ENCODE data around the gene OSGIN1.
"Not testable (repeated sequence)": the region's sequence is repeated elsewhere in the genome, so short reads cannot be mapped to it uniquely, and the experiment has no call there.

The OSGIN1 gene

DNA sequence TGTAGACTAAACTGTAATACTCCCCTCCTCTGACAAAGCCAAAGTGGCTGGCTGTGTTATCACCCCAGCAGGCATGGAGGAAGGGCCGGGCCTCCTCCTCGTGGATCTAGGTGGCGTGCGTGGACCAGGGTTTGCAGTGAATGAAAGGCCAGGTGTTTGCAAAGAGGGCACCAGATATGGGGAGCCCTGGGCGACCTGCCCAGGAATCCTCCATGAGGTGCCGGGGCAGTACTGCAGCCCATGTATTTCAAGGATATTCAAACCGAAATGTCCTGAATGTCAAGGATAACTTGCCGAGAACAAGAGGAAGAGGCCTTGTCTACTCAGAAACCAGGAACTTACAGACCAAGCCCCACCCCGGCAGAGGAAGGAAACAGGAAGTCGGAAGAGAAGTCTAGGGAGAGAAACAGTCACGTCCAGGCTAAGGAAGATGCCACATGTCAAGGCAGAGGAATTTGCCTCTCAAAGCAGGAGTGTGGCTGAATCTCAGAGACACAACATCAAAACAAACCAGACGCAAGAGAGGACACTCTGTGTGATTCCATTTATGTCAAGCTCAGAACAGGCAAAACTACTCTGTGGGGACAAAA lies 13.7 kb upstream of the OSGIN1 start:
- Histone ChIP-seq H3K9ac (ENCODE audit: low read length) (no peak overlapping the region), H3K4me1 (ENCODE audit: control insufficient read depth, insufficient read depth, low read length) (no peaks in the 10 kb centered on the region), H3K27me3 (ENCODE audit: control insufficient read depth, insufficient read depth, low read length) (no peaks in the 10 kb centered on the region), H3K4me3 (ENCODE audit: low read length) (no peak overlapping the region), H3K36me3 (ENCODE audit: control insufficient read depth, insufficient read depth, low read length) (no peaks in the 10 kb centered on the region), H3K27ac (ENCODE audit: low read depth, low read length) (no peak overlapping the region)

DNA sequence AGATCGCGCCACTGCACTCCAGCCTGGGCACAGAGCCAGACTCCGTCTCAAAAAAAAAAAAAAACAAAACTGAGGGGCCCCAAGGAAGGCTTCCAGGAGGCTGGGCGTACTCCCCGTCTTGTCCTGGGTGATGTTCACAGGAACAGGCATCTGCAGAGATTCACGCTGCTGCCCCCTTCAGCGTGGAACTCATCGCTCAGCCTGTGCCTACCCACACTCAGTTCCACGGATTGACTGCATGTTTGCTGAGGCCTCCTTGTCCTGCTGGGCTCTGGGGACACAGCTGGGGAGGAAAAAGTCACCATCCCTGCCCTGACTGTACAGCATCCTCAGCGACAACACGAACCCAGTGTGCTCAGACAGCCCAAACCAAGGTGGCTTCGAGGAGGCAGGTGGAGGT lies 12.9 kb upstream of the OSGIN1 start:
- no peaks in the 10 kb centered on the region for H3K4me1 ChIP-seq (ENCODE audit: control insufficient read depth, insufficient read depth, low read length)
- no peaks in the 10 kb centered on the region for H3K36me3 ChIP-seq (ENCODE audit: control insufficient read depth, insufficient read depth, low read length)
- H3K9ac ChIP-seq (ENCODE audit: low read length), result no peak overlapping the region
- no peak overlapping the region for H3K4me3 ChIP-seq (ENCODE audit: low read length)
- H3K27me3 ChIP-seq (ENCODE audit: control insufficient read depth, insufficient read depth, low read length), result no peaks in the 10 kb centered on the region
- no peak overlapping the region for H3K27ac ChIP-seq (ENCODE audit: low read depth, low read length)

DNA sequence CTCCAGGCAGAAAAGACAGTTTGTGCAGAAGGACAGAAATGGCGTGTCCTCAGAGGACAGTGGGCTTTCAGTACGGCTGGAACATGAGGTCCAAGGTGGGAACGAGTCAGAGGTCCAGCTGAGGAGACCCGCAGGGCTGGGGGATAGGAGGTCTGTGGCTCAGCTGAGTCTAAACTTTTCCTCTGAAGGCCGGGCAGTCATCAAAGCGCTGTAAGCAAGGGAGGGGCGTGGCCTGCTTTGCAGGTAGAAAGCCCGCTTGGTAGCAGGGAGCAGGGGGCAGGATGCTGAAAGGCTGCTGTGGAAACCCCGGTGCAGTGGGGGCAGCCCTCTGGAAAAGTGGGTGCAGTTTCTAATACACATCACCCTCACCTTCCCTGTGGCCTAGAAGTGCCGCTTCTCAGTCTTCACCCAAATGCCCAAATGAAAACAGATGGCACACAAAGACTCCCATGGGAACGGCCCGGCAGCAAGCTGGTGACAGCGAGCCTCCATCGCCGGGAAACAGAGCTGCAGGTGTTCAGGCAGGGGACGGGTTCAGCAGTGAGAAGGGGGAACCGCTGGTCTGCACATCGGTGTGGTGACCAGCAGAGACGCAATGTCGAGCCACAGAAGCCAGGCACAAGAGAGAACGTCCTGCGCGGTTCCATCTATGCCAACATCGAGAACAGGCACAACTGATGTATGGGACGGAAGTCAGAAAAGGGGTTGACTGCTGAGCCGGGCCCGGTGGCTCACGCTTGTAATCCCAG lies 12.2 kb upstream of the OSGIN1 start:
- no peaks in the 10 kb centered on the region for H3K36me3 ChIP-seq (ENCODE audit: control insufficient read depth, insufficient read depth, low read length)
- no peak overlapping the region for H3K9ac ChIP-seq (ENCODE audit: low read length)
- no peaks in the 10 kb centered on the region for H3K4me1 ChIP-seq (ENCODE audit: control insufficient read depth, insufficient read depth, low read length)
- H3K4me3 ChIP-seq (ENCODE audit: low read length), result no peak overlapping the region
- H3K27me3 ChIP-seq (ENCODE audit: control insufficient read depth, insufficient read depth, low read length), result no peaks in the 10 kb centered on the region
- no peak overlapping the region for H3K27ac ChIP-seq (ENCODE audit: low read depth, low read length)

DNA sequence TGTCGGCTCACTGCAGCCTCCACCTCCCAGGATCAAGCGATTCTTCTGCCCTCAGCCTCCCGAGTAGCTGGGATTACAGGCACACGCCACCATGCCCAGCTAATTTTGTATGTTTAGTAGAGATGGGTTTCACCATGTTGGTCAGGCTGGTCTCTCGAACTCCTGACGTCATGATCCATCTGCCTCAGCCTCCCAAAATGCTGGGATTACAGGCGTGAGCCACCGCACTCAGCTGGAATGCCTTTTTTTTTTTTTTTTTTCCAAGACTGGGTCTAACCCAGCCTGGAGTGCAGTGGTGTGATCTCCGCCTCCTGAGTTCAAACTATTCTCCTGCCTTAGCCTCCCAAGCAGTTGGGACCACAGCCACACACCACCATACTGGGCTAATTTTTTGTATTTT lies 11.5 kb upstream of the OSGIN1 start:
- H3K27ac ChIP-seq (ENCODE audit: low read depth, low read length); H3K36me3 ChIP-seq (ENCODE audit: control insufficient read depth, insufficient read depth, low read length); H3K27me3 ChIP-seq (ENCODE audit: control insufficient read depth, insufficient read depth, low read length); H3K9ac ChIP-seq (ENCODE audit: low read length); H3K4me1 ChIP-seq (ENCODE audit: control insufficient read depth, insufficient read depth, low read length); H3K4me3 ChIP-seq (ENCODE audit: low read length): not testable (repeated sequence)

DNA sequence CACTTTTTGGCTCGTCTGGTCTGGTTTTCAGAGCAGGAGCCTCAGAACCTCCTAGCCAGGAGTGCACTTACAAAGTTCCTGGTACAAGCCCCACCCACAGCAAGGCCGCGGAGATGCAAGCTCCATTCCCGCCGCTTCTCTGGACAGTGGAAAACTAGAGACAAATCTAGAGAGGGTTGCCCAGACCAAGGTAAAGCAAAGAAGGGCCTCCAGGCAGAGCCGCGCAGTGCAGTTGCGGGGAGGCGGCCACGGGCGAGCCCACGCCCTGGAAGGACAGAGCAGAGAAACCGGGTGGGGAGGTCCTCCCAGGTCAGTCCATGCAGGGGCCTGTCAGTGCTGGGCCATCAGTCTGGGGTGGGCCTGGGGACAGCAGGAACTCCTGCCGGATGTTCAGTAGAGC lies 11.0 kb upstream of the OSGIN1 start:
- no peaks in the 10 kb centered on the region for H3K36me3 ChIP-seq (ENCODE audit: control insufficient read depth, insufficient read depth, low read length)
- H3K9ac ChIP-seq (ENCODE audit: low read length), result no peak overlapping the region
- H3K4me1 ChIP-seq (ENCODE audit: control insufficient read depth, insufficient read depth, low read length), result no peaks in the 10 kb centered on the region
- H3K27ac ChIP-seq (ENCODE audit: low read depth, low read length), result no peak overlapping the region
- H3K4me3 ChIP-seq (ENCODE audit: low read length), result no peak overlapping the region
- no peaks in the 10 kb centered on the region for H3K27me3 ChIP-seq (ENCODE audit: control insufficient read depth, insufficient read depth, low read length)

DNA sequence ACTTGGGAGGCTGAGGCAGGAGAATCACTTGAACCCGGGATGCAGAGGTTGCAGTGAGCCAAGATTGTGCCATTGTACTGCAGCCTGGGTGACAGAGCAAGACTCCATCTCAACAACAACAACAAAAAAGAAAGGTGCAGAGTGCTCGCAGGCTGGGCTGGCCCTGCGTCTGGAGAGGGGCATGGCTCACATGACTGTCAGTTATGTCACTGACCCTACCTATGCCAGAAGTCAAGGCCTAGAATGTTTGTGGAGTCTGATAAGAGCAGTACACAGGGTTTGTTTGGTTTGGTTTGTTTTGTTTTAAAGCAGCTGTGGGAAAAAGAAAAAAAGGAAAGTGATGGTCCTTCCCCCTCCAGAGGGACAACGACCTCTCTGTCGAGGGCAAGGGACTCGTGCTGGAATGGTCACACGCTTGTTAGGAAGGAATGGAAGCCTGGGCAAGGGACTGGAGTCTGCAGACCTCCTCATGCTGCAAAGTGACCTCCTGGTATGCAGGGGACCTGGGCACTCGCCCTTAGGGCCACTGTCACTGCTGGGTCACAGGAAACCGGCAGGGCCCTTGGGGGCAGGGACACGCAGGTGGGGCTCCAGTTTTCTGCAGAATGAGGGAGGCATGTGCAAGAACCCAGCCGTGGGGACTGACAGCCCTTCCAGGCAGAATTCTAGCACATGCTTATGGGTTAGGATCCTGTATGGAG lies 10.1 kb upstream of the OSGIN1 start:
- Histone ChIP-seq H3K27me3 (ENCODE audit: control insufficient read depth, insufficient read depth, low read length) (no peaks in the 10 kb centered on the region), H3K36me3 (ENCODE audit: control insufficient read depth, insufficient read depth, low read length) (no peaks in the 10 kb centered on the region), H3K27ac (ENCODE audit: low read depth, low read length) (no peak overlapping the region), H3K4me1 (ENCODE audit: control insufficient read depth, insufficient read depth, low read length) (no peaks in the 10 kb centered on the region), H3K9ac (ENCODE audit: low read length) (no peak overlapping the region), H3K4me3 (ENCODE audit: low read length) (no peak overlapping the region)

DNA sequence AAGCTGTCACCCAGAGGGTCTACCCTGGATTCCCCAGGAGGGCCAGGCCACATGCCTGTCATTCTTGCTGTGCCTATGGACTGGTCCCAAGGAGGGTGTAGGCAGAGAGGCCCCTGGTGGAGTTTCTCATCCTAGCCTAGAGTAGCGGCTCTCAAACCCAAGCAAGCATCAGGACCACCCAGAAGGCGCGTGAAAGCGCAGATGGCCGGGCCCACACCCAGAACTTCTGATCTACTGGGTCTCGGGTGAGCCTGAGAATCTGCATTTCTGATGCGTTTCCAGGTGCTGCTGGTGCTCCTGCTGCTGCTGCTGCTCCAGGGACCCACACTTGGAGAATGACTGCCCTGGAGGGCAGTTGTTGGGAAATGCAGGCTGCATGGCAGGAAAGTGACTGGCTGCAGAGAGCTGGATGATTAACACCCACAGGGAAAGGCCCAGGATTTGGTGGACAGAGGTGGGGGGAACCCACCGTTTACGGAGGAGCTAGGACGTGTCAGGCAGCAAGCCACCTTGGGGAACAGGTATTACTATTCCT lies 9.5 kb upstream of the OSGIN1 start:
- no peaks in the 10 kb centered on the region for H3K4me1 ChIP-seq (ENCODE audit: control insufficient read depth, insufficient read depth, low read length)
- H3K4me3 ChIP-seq (ENCODE audit: low read length), result no peak overlapping the region
- no peaks in the 10 kb centered on the region for H3K27me3 ChIP-seq (ENCODE audit: control insufficient read depth, insufficient read depth, low read length)
- no peak overlapping the region for H3K9ac ChIP-seq (ENCODE audit: low read length)
- no peaks in the 10 kb centered on the region for H3K36me3 ChIP-seq (ENCODE audit: control insufficient read depth, insufficient read depth, low read length)
- H3K27ac ChIP-seq (ENCODE audit: low read depth, low read length), result no peak overlapping the region

DNA sequence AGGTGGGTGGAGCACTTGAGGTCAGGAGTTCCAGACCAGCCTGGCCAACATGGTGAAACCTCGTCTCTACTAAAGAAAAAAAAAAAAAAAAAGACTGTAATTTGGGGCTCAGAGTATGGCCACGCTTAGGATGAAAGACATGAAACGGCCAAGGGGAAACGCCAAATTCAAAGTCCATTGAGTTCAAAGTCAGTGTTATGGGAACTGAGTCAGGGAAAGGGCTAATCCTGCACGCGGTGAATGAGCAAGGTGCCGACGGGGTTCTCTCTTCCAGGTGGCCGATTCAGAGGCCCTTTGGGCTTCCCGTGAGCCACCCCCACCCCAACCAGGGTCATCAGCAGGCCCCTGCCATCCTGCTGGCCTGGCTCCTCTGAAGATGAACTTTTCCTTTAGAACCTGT lies 7.5 kb upstream of the OSGIN1 start:
- Histone ChIP-seq H3K4me3 (ENCODE audit: low read length) (no peak overlapping the region), H3K4me1 (ENCODE audit: control insufficient read depth, insufficient read depth, low read length) (no peaks in the 10 kb centered on the region), H3K27ac (ENCODE audit: low read depth, low read length) (no peak overlapping the region), H3K27me3 (ENCODE audit: control insufficient read depth, insufficient read depth, low read length) (no peaks in the 10 kb centered on the region), H3K36me3 (ENCODE audit: control insufficient read depth, insufficient read depth, low read length) (no peaks in the 10 kb centered on the region), H3K9ac (ENCODE audit: low read length) (no peak overlapping the region)

DNA sequence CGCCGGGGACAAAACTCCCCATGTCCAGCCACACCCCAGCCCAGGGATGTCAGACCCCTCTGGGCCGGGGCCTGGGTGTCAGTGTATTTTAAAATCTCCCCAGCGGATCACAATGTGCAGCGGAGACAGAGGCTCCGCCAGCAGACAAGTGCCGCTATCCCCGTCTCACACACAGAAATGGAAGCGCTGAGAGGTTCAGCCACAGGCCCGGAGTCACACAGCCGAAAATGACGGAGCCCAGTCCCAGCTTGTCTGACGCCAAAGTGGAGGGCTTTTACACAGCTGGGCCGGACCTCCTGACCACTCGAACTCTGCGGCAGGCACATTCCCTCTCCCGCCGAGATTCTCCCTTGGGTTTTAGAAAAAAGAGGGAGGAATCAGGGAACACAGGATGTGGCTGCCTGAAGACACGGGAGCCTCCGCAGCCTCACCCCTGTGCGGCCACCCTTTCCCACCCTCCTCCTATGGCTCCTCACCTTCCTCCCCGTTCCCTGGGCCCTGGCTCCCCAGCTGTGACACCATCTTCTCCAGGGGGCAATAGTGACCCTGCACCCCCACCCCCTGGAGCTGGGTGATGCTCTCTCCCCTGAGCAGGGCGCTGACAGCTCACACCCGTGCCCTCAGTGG lies 6.8 kb upstream of the OSGIN1 start:
- no peak overlapping the region for H3K9ac ChIP-seq (ENCODE audit: low read length)
- no peak overlapping the region for H3K4me3 ChIP-seq (ENCODE audit: low read length)
- no peak overlapping the region for H3K27ac ChIP-seq (ENCODE audit: low read depth, low read length)
- H3K27me3 ChIP-seq (ENCODE audit: control insufficient read depth, insufficient read depth, low read length), result no peaks in the 10 kb centered on the region
- H3K4me1 ChIP-seq (ENCODE audit: control insufficient read depth, insufficient read depth, low read length), result no peaks in the 10 kb centered on the region
- H3K36me3 ChIP-seq (ENCODE audit: control insufficient read depth, insufficient read depth, low read length), result no peaks in the 10 kb centered on the region

DNA sequence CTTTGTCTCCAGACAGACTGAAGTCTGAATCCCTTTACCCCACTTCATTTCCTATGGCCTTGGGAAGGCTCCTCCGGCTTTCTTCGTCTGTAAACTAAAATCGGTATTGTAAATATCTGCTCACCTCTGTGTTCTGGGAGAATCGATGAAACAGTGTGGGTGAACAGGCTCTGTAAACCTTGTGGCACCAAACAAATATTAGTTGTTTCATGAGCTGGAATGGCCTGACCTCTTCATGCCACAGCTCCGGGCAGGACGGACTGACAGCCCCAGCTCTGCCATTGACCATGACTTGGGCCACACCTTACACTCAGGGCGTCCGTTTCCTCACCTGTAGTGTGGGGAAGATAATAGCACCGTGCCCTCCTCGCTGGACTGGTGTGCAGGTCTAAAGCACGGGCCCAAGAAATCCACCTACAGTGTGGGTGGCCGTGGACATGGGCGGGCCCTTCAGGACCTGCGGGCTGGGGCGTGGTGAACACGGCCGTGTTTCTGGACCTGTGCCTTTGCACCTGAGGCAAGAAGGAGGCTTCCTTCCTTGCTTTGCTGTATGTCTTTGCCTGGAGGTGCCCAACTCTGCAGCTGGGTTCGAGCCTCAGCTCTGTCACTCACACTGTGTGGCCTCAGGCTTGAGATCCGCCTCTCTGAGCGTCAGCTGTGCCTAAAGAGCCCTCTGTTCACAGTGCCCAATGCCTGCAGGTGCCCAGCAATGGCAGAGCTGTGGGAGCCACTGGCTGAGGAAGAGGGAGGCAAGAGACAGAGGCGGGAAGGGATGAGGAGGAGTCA lies 6.1 kb upstream of the OSGIN1 start:
- H3K4me1 ChIP-seq (ENCODE audit: control insufficient read depth, insufficient read depth, low read length), result no peaks in the 10 kb centered on the region

DNA sequence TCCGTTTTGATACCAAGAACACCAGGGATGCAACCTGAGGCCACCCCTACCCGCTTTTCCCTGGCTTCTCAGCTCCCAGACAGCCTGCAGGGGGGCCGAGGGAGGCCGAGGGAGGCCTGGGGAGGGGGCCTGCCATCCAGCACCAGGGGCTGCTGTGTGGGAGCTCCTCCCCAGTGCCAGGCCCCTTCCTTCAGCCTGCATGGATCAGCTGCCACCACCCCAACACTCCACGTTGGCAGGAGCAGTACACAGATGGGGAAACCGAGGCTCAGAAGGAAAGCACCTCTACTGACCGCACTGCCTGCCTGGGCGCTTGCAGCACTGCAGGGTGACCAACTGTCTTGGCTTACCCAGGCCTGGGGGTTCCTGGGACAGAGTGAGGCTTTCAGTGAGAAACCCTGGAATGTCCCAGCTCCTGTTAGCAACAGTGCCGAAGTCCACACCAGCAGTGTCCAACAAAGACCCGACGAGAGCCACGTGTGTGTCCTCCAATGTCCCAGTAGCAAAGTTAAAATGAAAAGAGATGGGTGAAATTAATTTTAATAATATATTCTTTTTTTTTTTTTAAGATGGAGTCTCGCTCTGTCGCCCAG lies 5.3 kb upstream of the OSGIN1 start:
- H3K9ac ChIP-seq (ENCODE audit: low read length), result no peak overlapping the region

More for the DNA sequence above, 6.1 kb upstream of the OSGIN1 start:
- Histone ChIP-seq H3K27ac (ENCODE audit: low read depth, low read length) (no peak overlapping the region), H3K9ac (ENCODE audit: low read length) (no peak overlapping the region), H3K36me3 (ENCODE audit: control insufficient read depth, insufficient read depth, low read length) (no peaks in the 10 kb centered on the region), H3K27me3 (ENCODE audit: control insufficient read depth, insufficient read depth, low read length) (no peaks in the 10 kb centered on the region), H3K4me3 (ENCODE audit: low read length) (no peak overlapping the region)

More for the DNA sequence above, 5.3 kb upstream of the OSGIN1 start:
- Histone ChIP-seq H3K4me3 (ENCODE audit: low read length) (no peak overlapping the region), H3K27ac (ENCODE audit: low read depth, low read length) (no peak overlapping the region), H3K27me3 (ENCODE audit: control insufficient read depth, insufficient read depth, low read length) (no peaks in the 10 kb centered on the region), H3K4me1 (ENCODE audit: control insufficient read depth, insufficient read depth, low read length) (peaks cover 3% of the 10 kb centered on the region), H3K36me3 (ENCODE audit: control insufficient read depth, insufficient read depth, low read length) (no peaks in the 10 kb centered on the region)

All from rectal smooth muscle tissue (tissue), 1 donor.